ENCODE results near the gene ALPK1. TPM values are rescaled to one million over a fixed set of nuclear protein-coding genes. Genes with fewer than 3 reads are reported as not detected.
"Not testable (repeated sequence)": the region's sequence is repeated elsewhere in the genome, so short reads cannot be mapped to it uniquely, and the experiment has no call there.

Gene ALPK1
- total RNA-seq, 1 donor from 2014 or later: 5.0 TPM

- not testable (repeated sequence) for ATAC-seq; DNase-seq (ENCODE audit: low spot score)
These were observed 145.1 kb downstream of the ALPK1 start for GRCh38 chr4:112442226-112442625.

GRCh38 chr4:112448306-112449132 is 151.3 kb downstream of the ALPK1 start:
- no peak for ATAC-seq
- DNase-seq (ENCODE audit: low spot score): no peak

GRCh38 chr4:112449708-112450107 is 152.5 kb downstream of the ALPK1 start:
- no peak for ATAC-seq

GRCh38 chr4:112451104-112451503 is 153.9 kb downstream of the ALPK1 start:
- no peak for DNase-seq (ENCODE audit: low spot score)
- ATAC-seq: no peak

More at GRCh38 chr4:112449708-112450107, 152.5 kb downstream of the ALPK1 start:
- DNase-seq (ENCODE audit: low spot score): no peak

GRCh38 chr4:112451831-112452230 is 154.7 kb downstream of the ALPK1 start:
- DNase-seq (ENCODE audit: low spot score) (no peak), ATAC-seq (no peak)

GRCh38 chr4:112453321-112453720 is 156.2 kb downstream of the ALPK1 start:
- ATAC-seq (no peak), DNase-seq (ENCODE audit: low spot score) (no peak)

- DNase-seq (ENCODE audit: low spot score): no peak
- no peak for ATAC-seq
These were observed 175.1 kb downstream of the ALPK1 start for GRCh38 chr4:112472318-112472717.

- DNase-seq (ENCODE audit: low spot score): no peak
These were observed 176.8 kb downstream of the ALPK1 start for GRCh38 chr4:112473985-112474384.

GRCh38 chr4:112485930-112486329 is 188.8 kb downstream of the ALPK1 start:
- ATAC-seq: no peak
- DNase-seq (ENCODE audit: low spot score): no peak

More at GRCh38 chr4:112473985-112474384, 176.8 kb downstream of the ALPK1 start:
- ATAC-seq: no peak

- not testable (repeated sequence) for ATAC-seq
These were observed 193.6 kb downstream of the ALPK1 start for GRCh38 chr4:112490808-112491207.

More at GRCh38 chr4:112490808-112491207, 193.6 kb downstream of the ALPK1 start:
- DNase-seq (ENCODE audit: low spot score): not testable (repeated sequence)

Other genes starting within 250 kb of the ALPK1 start
- 1.0 TPM for gene FAM241A, start 151.9 kb upstream of the ALPK1 start, total RNA-seq
- 13.4 TPM for gene AP1AR, start 65.6 kb upstream of the ALPK1 start, total RNA-seq
- gene TIFA, start 11.5 kb upstream of the ALPK1 start, total RNA-seq: 4.6 TPM
- gene NEUROG2, start 218.8 kb downstream of the ALPK1 start, total RNA-seq: not detected